GM18502 (cell line): ENCODE measurements around the gene PLCB1.

Source experiments
- ATAC-seq: cut with Tn5 transposase; IDR thresholded peaks from one replicate; pipeline ENCODE4 v1.9.1; 2021; ENCODE audit warnings: mild to moderate bottlenecking; ENCODE audit not compliant: unreplicated experiment, poor library complexity

The PLCB1 gene

DNA sequence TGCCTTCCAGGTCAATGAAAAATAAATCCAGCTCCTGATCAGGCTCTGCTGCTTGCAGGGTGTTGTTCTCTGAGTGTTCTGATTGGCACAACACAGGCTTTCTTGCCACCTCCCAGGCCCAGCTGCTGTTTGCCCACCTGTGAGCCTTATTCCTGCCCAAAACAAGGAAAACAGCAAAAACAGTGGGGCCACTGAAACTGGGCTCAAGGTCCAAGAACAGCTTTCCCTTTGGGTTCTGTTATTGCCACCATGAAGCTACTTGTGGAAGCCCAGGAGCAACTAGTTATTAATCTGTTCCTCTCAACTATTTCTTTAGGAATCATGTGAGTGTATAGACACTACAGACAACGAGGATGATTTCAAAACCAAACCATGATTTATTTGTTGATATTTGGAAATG, 159.1 kb downstream of the PLCB1 start:
- ATAC-seq, result no peak

DNA sequence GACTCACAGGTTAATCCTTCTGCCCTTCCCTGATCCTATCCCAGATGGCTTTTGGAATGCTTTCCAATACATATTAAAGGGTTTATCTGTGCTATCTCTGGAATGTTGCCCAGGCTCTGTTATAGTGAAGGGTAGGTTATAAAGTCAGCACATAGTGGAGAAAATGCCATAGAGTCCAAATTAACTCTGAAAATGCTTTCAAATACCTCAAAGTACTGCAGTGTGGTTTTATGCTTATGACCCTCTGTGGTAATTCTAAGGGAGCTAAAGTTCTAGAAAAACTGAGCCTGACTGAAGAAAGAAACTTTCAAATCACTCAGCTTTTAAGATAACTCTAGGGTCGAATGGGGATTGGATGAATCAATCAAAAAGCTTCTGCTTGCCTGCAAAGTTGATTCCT, 159.8 kb downstream of the PLCB1 start:
- no peak for ATAC-seq

DNA sequence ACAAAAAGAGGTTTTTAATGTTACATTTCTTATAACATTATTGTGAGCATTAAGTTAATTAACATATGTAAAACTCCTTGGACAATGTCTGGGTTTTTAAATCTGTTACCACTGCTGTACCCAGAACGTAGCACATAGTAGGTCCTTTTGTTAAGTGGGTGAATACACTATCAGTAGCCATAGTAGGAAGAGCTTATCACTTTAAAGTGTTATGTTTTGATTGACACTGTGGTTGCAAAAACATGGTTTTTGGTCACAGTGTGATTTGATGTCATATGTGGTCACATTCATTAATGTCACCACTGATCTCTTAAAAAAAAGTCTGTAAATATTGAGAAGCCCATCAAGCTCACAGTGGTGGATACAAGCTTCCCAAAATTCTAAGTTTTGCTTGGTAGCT, 160.7 kb downstream of the PLCB1 start:
- no peak for ATAC-seq

DNA sequence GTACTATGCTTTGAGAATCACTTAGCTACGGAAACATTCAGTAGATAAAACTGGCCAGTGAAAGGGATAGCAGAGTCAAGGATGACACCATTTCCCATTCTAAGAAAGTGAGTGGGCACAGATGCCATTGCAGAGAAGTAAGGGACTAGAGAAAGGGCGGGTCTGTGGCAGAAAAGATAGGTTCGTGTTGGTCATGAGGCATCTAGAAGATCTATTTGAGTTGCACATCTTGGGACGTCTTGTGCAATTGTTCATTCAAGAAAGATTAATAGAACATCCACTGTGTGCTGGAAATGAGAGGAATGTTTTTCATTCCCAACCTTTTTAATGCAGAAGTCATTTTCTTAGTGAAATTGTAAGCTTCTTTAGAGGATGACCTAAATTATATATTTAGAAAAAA, 161.7 kb downstream of the PLCB1 start:
- no peak for ATAC-seq

DNA sequence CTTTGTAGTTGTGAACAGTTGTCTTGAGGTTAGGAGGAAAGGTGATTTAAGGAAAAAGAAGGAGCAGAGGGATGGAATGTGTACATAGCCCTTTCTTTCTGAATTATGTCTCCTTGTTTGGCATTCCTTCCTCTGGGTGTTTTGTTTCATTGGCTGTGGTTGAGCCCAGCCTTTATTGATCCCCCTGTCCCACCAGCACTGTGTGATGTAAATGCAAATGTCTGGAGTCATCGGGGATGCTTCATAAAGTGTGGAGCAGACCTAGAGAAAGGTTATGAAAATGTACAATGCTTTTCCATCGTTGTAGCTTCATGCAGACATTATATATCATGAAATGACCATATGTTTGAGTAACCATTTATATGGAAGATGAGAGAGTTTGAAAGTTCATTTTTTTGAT, 164.5 kb downstream of the PLCB1 start:
- no peak for ATAC-seq

DNA sequence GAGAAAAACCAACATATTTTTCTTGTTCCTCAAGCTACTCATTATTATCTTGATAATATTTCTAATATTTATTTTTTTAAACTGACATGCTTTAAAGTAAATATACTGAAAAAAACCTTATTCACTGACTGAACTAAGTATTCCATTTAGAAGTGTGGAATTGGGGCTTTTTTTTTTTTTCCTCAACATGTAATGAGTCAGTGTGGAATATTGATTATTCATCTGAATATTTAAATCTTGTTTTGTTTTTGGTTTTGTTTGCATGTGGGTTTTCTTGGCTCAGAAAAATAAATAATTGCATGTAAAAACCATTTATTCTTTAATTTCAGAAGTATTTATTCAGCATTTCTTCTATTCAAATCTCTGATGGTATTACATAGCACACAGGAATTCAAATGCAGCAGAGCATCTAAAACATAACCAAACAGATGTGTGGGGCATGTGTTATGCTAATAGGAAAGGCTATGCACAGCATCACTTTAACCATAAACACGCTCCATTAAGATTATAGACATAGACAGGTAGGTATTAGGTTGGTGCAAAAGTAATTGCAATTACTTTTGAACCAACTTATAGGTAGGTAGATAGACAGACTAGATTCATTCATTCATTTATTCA, 166.5 kb downstream of the PLCB1 start:
- ATAC-seq, result no peak

DNA sequence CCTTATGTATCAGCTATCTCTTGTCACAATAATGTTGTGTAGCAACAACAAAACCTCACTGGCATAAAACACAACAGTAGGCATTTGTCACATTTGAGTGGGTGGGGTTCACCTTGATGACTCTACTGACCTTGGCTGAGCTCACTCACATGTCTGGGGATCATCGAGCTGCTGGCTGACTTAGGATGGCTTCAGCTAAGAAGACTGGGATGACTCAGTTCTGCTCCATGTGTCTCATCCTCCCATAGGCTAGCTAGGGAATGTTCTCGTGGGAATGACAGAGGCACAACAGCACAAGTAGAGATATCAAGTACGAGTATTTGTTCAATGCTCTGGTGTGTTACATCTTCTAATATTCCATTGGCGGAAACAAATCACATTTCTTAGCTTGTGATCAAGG, 167.9 kb downstream of the PLCB1 start:
- no peak for ATAC-seq

DNA sequence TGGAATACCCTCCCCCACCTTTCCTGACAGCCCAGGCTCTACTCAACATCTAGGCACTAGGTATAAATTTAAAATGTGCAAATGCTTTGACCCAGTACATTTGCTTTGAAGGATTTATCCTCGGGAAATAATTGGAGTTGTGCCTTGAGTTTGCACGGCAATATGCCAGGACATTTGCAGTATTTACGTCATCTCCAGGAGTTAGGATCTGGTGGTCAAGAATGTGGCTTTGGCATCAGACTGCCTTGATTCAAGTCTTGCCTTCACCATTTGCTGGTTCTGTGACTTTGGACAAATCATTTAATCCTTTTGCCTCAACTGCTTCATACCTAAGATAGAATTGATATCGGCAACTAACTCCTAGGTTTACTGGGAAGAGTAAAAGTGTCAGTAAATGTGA, 169.6 kb downstream of the PLCB1 start:
- no peak for ATAC-seq

DNA sequence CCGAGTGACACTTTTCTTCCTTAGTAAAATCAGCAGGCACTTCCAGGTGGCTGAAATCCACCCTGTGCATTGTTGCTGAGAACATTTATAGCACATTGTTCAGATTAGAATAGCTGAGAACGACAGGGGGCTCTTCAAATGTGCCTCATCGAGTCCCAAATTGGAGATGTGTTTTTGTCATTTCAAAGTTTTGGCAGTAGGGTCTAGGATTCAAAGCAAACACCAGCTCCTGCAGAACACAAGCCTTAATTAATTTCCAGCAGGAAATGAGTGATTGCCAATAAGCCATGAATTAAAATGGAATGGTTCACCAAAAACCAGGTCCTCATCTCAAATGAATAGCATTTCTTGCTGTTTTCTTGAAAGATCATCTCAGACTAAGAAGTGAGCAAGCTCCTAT, 171.6 kb downstream of the PLCB1 start:
- no peak for ATAC-seq

DNA sequence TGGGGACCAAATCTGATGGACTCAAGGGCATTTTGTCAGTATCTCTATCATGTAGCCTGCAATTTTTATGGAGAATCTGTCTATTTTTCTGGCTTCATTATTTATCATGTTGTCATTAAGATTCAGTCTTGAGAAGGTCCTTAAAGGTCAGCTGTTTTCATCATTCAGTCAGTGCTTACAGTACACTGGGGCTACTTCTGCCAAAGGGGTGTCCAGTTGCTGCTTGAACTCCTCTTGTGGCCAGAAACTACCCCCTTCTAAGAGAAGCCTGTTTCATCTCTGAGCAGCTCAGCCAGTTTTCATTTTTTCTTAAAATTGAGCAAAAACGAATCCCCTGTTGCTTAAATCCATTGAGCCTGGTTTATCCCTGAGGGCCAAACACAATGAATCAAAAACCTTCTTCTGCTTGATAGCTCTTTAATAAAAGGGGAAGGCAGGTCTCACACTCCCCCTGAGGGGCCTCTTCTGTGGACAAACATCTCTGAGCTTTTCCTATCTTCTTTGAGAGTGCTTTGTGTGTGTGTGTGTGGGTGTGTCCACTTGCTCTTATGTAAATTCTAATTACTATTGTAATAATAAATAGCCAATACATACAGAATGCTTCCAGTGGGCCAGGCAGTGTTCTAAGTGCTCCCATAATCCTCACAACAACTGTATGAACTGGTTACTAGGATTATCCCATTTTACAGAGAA, 172.2 kb downstream of the PLCB1 start:
- ATAC-seq, result no peak

DNA sequence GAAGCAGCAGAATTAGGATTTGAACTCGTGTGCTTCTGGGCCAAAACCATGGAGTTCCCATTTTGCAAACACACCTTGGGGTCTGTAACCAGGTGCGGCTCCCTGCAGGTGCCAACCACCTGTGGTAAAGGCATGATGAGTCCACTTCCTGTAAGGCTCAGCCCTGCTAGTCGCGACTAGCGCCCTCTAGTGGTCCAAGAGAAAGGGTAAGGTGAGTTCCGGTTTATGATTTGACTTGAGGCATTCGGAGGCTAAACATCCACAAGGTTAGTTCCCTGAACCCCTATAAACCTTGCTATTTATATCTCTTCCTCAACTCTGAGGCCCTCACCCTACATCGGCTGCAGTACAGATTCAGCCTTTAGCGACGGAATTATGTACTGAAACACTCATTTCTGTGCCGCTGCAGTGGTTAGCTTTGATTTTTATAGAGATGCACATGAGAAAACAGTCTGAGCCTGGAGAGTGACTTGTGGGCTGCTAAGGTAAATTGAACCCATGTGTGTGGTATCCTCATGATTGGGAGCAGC, 173.4 kb downstream of the PLCB1 start:
- ATAC-seq, result peak; percentile 96

DNA sequence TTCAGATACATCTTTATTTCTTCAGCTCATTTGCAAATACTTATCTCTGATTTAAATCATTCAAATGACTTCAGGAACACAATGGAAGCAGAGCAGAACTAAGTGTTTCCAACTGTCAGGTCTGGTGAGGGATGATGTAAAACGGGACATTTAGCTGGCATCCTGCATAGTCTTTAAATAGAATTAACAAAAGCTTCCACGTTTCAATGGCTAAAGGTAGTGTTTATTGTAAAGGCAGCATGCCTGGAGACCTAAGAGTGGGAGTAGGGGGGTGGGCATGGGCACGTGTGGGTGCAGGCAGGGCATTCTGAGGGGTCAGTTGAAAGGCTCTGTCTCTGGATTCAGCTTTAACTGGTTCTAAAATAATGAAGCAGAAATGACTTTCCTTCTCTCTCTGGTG, 174.9 kb downstream of the PLCB1 start:
- ATAC-seq, result no peak

DNA sequence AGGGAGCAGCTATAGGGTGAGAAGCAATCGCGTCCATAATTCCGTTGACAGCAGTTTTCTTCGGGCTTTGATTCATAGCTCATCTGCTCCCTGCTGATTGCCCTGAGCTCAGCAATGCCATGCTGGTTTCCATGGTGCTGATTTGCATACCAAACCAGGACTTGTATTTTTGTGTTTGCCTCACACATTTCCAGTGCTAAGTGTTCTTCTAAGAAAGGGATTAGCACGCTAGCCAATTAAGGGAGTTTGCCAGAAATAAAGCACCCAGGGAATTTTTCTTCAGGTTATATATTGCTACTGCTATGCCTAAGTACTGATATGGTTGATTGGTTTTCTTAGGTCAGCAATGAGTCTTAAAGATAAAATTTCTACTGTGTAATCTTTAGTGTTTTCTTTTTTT, 177.6 kb downstream of the PLCB1 start:
- no peak for ATAC-seq

DNA sequence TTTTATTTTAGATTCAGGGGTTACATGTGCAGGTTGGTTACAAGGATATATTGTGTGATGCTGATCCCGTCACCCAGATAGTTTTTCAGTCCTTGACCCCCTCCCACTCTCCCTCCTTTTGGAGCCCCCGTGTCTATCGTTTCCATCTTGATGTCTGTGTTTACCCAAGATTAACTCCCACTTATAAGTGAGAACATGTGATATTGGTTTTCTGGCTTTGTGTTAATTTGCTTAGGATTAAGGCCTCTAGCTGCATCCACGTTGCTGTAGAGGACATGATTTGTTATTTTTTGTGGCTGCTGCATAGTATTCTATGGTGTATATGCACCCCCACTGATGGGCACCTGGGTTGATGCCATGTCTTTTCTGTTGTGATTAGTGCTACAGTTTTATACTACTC, 178.6 kb downstream of the PLCB1 start:
- no peak for ATAC-seq

DNA sequence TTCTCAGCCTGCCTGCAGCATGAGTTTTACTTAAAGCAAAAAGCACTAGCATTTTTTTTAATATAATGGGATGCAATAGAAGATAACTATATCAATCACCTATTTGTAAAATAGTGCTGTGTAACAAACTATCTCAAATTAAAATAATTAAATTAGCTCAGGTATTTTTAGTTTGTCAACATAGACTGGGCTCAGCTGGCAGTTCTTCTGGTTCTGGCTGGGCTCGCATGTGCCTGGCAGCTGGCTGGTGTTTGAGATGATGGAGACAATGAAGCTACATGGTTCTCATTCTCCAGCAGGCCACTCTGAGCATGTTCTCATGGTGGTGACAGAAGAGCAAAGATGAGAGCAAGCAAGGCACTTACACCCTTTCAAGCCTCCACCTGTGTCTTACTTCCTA, 181.0 kb downstream of the PLCB1 start:
- ATAC-seq, result no peak

DNA sequence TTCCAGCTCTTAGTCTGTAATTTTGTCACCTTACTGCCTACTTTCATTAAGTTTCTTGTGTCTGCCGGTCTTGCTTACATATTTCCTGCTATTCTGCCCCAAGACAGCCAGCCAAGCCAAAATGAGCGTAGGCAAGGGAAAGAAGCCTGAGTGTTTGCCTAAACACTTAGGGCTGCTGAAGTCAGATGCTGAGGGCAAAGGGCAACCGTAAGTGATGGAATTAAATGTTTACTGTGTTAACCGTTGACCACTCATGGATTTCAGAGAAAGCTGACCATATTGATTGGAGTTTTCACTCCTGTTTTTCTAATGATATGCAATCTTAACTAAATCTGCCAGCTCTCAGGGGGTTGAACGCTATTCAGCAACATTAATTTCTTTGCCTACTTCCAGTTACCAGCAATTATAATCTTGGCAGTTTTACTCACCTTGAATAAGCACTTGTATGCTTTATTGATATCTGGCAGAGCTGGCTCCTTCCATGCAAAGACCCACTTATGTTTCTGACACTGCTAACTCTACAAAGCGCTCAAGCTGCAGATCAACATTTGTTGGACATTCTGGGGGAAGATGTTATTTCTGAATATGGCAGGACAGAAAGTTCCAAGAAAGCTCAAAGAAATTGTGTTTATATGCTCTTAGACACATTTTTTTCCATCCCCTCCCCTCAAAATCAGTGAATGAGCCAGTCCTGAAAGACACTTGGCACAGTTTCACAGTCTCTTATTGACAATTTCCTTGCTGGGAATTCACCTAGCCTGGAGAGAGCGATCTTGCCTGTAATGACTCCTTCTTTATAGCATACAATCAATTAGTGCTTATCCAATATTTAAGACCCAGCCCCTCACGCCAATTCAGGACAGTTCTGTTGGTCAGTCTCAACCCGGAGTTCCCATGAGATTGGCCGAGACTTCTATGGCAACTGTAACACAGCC, 183.8 kb downstream of the PLCB1 start:
- no peak for ATAC-seq

DNA sequence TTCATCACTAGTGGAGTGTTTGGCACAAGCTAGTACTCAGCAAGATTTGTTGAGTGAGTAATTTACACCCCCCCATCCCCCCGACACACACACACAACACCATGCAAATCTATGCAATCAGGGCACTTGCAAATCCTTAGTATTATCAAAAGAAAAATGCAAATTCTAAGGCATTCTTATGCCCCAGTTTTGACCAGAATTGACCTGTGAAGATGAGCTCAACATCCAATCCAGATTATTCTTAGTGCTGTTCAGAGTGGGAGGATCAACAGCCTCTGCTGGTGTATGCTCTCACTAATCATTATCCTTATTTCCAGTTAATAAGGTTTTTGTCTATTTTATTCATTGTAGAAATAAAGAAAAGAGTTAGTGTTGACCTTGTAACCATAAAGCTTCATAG, 185.4 kb downstream of the PLCB1 start:
- ATAC-seq, result no peak

DNA sequence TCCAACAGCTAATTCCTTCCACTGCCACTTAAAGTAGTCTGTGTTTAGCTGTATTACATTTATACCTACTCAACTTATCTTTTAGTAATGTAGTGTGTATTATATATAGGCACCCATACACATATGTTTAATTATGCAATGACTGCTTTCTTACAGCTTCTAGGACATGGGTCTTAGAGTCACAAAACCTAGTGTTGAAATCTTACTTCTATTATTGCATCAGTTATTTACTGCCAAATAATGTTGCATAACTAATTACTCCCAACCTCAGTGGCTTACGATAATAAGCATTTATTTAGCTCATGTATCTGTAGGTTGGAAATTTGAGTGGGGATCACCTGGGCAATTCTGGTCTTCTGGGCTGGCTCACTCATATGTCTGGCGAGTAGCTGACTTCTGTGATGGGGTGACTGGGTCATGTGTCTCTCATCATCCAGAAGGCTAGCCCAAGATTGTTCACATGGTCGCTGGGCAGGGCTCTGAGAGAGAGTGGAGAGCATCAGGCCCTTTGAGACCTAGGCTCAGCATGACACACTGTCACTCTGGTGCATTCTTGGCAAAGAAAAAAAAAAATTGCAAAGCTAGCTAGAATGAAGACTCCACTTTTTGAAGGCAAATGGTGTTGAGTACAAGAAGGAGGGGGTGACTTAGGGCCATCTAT, 187.0 kb downstream of the PLCB1 start:
- no peak for ATAC-seq

DNA sequence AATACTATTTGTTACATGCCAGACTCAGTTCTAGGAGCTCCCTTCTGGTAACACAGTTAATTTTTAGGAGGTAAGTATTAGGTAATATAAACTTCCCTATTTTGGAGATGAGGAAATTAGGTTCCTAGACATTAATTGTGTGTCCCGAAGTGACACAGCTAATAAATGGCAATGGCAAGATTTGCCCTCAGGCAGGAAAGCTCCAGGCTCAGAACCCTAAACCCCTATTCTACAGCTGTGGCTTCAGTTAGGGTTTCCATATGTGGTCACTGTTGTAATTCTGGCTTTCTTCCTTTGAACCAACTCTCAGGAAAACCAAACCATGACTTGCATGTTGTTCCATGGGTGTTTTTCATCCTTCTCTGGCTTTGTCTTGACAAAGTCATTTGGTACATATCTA, 188.2 kb downstream of the PLCB1 start:
- no peak for ATAC-seq

DNA sequence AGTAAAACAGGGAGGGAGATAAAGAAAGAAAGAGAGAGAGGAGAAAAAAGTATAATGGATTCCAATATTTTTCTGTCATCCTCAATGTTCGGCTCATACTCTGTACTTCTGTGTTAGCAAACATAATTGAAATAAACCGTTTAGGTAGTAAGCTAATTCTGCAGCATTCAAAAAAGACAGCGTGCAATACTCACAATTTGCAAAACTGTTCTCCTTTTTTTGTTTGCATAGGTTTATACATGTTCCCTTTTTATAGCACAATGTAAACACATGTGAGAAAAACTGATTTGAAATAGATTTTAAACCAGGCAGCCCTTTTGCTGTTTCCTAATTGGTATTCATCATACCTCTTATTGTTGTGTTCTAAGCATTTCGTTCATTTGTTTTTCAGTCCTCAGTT, 188.9 kb downstream of the PLCB1 start:
- no peak for ATAC-seq
